Measurements from ENCODE around the gene TSPAN33.

GRCh38 chr7:129136887-129137642, 7.4 kb upstream of the TSPAN33 start:
- TF ChIP-seq, protein P1, sequence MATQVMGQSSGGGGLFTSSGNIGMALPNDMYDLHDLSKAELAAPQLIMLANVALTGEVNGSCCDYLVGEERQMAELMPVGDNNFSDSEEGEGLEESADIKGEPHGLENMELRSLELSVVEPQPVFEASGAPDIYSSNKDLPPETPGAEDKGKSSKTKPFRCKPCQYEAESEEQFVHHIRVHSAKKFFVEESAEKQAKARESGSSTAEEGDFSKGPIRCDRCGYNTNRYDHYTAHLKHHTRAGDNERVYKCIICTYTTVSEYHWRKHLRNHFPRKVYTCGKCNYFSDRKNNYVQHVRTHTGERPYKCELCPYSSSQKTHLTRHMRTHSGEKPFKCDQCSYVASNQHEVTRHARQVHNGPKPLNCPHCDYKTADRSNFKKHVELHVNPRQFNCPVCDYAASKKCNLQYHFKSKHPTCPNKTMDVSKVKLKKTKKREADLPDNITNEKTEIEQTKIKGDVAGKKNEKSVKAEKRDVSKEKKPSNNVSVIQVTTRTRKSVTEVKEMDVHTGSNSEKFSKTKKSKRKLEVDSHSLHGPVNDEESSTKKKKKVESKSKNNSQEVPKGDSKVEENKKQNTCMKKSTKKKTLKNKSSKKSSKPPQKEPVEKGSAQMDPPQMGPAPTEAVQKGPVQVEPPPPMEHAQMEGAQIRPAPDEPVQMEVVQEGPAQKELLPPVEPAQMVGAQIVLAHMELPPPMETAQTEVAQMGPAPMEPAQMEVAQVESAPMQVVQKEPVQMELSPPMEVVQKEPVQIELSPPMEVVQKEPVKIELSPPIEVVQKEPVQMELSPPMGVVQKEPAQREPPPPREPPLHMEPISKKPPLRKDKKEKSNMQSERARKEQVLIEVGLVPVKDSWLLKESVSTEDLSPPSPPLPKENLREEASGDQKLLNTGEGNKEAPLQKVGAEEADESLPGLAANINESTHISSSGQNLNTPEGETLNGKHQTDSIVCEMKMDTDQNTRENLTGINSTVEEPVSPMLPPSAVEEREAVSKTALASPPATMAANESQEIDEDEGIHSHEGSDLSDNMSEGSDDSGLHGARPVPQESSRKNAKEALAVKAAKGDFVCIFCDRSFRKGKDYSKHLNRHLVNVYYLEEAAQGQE (tag by site-specific recombination; IDR thresholded peaks at IDR 0.05): no peak
- no peak for TF ChIP-seq CTCF (tag by site-specific recombination; IDR thresholded peaks at IDR 0.05)
- TF ChIP-seq, protein P2, sequence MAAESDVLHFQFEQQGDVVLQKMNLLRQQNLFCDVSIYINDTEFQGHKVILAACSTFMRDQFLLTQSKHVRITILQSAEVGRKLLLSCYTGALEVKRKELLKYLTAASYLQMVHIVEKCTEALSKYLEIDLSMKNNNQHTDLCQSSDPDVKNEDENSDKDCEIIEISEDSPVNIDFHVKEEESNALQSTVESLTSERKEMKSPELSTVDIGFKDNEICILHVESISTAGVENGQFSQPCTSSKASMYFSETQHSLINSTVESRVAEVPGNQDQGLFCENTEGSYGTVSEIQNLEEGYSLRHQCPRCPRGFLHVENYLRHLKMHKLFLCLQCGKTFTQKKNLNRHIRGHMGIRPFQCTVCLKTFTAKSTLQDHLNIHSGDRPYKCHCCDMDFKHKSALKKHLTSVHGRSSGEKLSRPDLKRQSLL (tag by site-specific recombination; IDR thresholded peaks at IDR 0.05): no peak
- TF ChIP-seq ZBTB11 (tag by site-specific recombination; conservative IDR thresholded peaks at IDR 0.05; ENCODE audit: low read depth): no peak
- no peak for TF ChIP-seq ZBTB10 (tag by site-specific recombination; IDR thresholded peaks at IDR 0.05)
- TF ChIP-seq ZNF747 (tag by site-specific recombination; IDR thresholded peaks at IDR 0.05): no peak
- TF ChIP-seq ZFP37 (tag by site-specific recombination; IDR thresholded peaks at IDR 0.05): no peak

Data from HEK293 (cell line).